HuH-7.5 (cell line): ENCODE results near the gene OSGIN1.

ENCODE experiments used
- DNase-seq: peaks from one replicate; pipeline ENCODE4 v3.0.0; 2011; ENCODE audit warnings: low spot score

OSGIN1 gene

GRCh38 chr16:83958137-83958845 is 5.3 kb downstream of the OSGIN1 start:
- no peak for DNase-seq

GRCh38 chr16:83958846-83959565 is 6.0 kb downstream of the OSGIN1 start:
- no peak for DNase-seq

DNA sequence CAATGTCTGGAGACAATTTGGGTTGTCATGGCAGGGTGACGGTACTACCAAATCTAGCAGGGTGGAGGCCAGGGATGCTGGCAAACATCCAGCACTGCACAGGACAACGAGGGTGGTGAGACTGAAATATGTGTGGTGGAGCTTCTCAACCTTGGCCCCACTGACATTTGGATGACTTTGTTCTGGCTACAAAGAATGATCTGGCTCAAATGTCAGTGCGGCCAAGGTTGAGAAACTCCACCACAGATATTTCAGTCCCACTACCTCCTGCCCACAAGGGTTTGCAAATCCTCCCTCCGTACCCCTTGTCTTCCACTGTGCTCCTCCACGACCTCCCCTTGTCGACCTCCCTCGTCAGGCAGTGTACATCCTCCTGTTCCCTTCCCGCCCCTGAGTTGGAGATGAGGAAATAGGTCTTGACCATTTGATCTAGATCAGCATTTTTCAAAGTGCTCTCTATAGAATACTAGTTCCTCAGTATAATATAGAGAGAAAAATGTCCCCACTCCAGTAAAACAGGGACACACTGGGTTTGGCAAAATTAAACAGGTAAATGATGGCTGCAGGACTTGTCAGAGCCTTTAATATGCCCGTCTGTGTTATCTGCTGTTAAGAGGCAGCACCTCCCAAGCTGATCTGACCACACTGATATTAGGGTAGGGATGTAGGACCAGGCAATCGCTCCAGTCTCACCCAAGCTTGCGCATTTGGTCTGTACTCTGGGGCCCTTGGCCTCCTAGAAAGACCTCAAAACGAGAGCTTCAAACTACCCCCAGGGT is 6.8 kb downstream of the OSGIN1 start:
- DNase-seq = no peak

DNA sequence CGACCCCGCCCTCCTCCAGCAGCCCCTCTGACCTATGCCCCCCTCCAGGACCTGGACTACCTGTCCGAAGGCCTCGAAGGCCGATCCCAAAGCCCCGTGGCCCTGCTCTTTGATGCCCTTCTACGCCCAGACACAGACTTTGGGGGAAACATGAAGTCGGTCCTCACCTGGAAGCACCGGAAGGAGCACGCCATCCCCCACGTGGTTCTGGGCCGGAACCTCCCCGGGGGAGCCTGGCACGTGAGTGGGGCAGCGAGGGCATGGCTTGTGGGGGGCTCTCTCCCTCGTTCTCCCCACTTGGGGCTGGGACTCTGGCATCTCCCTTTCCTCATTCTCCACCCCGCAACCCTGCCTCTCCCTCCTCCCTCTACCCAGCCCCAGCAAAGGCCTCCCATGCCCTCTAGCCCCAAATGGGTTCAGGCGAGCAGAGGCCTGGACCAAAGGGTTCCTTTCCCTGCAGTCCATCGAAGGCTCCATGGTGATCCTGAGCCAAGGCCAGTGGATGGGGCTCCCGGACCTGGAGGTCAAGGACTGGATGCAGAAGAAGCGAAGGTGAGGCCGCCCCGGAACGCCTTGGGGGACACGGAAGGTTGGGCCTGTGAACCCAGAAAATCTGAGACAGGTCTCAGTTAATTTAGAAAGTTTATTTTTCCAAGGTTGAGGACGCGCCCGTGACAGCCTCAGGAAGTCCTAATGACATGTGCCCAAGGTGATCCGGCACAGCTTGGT is 7.6 kb downstream of the OSGIN1 start:
- no peak for DNase-seq

DNA sequence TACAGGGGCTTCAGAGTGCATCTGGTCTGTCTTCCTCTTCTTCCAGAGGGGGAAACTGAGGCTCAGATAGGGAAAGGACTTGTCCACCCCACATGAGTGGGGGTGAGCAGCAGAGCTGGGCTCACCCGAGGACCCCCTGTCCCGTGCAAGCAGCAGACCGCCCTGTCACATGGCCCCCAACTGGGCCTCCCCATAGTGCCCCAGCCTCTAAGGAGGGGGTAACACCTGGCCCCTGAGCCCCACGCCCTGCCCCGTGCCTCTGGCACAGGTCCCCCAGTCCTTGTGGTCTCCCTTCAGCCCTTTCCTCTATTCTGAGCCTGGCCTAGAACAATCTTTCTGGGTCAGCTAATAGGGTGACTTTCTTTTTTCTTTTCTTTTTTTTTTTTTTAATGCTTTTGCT is 8.6 kb downstream of the OSGIN1 start:
- DNase-seq = no peak

- no peak for DNase-seq
Measured at GRCh38 chr16:83963277-83964119, 10.5 kb downstream of the OSGIN1 start.

DNA sequence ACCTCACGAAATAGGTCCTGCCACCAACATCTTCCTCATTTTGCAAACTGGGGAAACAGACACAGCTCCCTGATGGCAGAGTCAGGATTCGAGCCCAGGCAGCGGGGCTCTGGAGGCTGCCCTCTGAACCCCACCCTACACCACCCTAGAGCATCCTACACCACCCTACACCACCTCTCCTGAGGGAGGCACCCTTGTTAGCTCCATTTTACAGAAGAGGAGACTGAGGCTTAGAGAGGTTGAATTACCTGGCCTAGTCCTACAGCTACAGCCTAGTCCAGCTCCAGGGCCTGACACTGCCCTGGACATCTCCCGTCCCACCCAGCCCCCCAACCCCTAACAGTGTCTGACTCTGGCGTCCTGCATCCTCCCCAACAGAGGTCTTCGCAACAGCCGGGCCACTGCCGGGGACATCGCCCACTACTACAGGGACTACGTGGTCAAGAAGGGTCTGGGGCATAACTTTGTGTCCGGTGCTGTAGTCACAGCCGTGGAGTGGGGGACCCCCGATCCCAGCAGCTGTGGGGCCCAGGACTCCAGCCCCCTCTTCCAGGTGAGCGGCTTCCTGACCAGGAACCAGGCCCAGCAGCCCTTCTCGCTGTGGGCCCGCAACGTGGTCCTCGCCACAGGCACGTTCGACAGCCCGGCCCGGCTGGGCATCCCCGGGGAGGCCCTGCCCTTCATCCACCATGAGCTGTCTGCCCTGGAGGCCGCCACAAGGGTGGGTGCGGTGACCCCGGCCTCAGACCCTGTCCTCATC is 11.8 kb downstream of the OSGIN1 start:
- no peak for DNase-seq

DNA sequence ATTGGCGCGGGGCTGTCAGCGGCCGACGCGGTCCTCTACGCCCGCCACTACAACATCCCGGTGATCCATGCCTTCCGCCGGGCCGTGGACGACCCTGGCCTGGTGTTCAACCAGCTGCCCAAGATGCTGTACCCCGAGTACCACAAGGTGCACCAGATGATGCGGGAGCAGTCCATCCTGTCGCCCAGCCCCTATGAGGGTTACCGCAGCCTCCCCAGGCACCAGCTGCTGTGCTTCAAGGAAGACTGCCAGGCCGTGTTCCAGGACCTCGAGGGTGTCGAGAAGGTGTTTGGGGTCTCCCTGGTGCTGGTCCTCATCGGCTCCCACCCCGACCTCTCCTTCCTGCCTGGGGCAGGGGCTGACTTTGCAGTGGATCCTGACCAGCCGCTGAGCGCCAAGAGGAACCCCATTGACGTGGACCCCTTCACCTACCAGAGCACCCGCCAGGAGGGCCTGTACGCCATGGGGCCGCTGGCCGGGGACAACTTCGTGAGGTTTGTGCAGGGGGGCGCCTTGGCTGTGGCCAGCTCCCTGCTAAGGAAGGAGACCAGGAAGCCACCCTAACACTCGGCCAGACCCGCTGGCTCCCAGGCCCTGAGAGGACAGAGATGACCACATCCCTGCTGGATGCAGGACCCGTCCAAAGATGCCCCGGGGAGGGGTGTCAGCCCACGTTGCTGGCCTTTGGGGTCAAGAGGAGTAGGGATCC is 12.6 kb downstream of the OSGIN1 start:
- no peak for DNase-seq

- DNase-seq = no peak
Measured at GRCh38 chr16:83966153-83966696, 13.2 kb downstream of the OSGIN1 start.

GRCh38 chr16:83967091-83967490 is 14.1 kb downstream of the OSGIN1 start:
- DNase-seq = no peak

GRCh38 chr16:83967838-83968305 is 14.8 kb downstream of the OSGIN1 start, which contains the start of gene NECAB2:
NECAB2 (plus strand) TSS chr16:83968244; CDS start chr16:83968649, 405 bp downstream.
- DNase-seq = peak; percentile 72

DNA sequence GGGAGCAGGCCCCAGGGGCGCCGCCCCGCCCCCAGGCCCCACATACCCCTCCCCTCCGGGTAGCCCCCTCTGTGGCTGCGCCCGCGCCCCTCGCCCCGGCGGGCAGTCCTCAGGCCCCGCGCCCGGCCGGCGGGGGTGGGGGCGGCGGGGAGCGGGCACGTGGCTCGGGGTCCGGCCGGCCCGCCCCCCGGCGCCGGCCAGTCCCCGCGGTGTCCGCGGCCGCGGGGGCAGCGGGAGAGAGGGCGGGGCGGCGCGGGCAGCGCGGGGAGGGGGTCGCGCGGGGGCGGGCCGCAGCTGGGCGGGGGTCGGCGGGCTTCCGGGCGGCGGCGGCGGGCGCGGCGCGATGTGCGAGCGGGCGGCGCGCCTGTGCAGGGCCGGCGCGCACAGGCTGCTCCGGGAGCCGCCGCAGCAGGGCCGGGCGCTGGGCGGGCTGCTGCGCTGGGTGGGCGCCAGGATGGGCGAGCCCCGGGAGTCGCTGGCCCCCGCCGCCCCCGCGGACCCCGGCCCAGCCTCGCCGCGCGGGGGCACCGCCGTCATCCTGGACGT is 15.3 kb downstream of the OSGIN1 start:
- DNase-seq = no peak

DNA sequence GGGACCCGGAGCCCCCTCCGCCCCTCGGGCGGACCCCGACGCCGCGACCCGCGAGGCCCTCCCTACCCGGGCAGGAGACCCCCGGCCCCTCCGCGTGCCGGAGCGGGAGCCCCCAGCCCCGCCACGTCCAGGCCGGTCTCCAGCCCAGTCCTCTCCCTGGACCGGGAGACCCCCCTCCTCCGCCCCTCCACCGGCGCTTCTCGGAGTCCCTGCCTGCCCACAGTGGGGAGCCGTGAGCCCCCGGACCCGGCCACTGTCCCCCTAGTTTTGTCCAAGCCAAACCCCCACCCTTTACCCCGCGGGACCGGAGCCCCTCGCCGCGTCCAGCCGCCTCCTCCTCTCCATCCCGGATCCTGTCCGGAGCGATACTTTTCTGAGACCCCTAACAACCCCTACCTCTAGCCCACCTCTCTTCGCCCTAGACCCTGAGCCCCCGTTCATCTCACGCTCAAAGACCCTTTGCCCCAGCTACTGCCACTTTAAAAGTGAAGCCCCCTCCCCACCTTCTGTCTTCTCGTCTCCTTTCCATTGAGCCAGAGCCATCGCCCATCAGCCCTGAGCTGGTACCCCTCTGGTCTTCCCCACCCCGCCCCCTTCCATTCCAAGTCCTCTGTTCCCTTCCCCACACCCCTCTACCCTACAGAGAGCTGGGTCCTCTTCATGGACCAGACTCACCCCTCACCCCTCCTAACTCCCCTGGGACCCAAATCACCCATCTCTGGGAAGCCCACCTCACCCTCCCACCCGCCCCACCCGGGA is 16.0 kb downstream of the OSGIN1 start:
- DNase-seq = no peak

GRCh38 chr16:83969771-83970429 is 16.9 kb downstream of the OSGIN1 start:
- no peak for DNase-seq

- DNase-seq = no peak
Measured at GRCh38 chr16:83970430-83970815, 17.4 kb downstream of the OSGIN1 start.

- DNase-seq = no peak
Measured at GRCh38 chr16:83971165-83972130, 18.4 kb downstream of the OSGIN1 start.
